ENCODE data around the gene CRMP1. TPM values are rescaled to one million over a fixed set of nuclear protein-coding genes. Genes with fewer than 3 reads are reported as not detected.
"Not testable (repeated sequence)": the region's sequence is repeated elsewhere in the genome, so short reads cannot be mapped to it uniquely, and the experiment has no call there.

The CRMP1 gene
- total RNA-seq, 3 donors from 2014 or later: 0.44 to 1.6 (median 1.3) TPM

DNA sequence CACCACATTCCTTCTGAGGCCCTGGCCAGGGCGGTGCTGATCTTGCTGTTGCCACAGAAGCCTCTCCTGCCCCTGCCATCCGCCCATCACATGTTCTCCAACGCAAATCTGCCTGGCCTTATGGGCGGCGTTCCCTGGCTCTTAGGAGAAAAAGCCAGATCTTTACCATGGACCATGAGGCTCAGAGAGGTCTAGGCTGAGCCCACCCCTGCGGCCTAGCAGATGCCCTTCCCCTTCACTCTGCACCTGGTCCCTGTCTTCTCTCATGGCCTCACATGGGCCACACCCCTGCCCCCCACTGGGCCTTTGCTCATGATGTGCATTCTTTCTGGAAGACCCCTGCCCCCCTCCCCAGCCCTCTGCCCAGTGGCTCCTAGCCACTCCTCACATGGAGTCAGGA, 78.5 kb downstream of the CRMP1 start:
- Histone ChIP-seq H3K4me1 (no peaks in the 10 kb centered on the region), H3K36me3 (peaks cover 12% of the 10 kb centered on the region), H3K9me3 (peaks cover 0 to 11% of the 10 kb centered on the region in 2 donors), H3K4me3 (no peak overlapping the region), H3K27me3 (no peaks in the 10 kb centered on the region), H3K27ac (no peak overlapping the region)
- TF ChIP-seq POLR2AphosphoS5 (IDR thresholded peaks at IDR 0.05) (no peak), POLR2A (IDR thresholded peaks at IDR 0.05) (no peak)
- TF ChIP-seq, protein P1, sequence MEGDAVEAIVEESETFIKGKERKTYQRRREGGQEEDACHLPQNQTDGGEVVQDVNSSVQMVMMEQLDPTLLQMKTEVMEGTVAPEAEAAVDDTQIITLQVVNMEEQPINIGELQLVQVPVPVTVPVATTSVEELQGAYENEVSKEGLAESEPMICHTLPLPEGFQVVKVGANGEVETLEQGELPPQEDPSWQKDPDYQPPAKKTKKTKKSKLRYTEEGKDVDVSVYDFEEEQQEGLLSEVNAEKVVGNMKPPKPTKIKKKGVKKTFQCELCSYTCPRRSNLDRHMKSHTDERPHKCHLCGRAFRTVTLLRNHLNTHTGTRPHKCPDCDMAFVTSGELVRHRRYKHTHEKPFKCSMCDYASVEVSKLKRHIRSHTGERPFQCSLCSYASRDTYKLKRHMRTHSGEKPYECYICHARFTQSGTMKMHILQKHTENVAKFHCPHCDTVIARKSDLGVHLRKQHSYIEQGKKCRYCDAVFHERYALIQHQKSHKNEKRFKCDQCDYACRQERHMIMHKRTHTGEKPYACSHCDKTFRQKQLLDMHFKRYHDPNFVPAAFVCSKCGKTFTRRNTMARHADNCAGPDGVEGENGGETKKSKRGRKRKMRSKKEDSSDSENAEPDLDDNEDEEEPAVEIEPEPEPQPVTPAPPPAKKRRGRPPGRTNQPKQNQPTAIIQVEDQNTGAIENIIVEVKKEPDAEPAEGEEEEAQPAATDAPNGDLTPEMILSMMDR (IDR thresholded peaks at IDR 0.05): no peak
- DNase-seq (ENCODE audit: low spot score in 2 of 2): peak in 1 of 2 donors; percentile 20
- intact Hi-C loops (cut with DNase I; ENCODE audit: low total_unique reads): no loop called here

DNA sequence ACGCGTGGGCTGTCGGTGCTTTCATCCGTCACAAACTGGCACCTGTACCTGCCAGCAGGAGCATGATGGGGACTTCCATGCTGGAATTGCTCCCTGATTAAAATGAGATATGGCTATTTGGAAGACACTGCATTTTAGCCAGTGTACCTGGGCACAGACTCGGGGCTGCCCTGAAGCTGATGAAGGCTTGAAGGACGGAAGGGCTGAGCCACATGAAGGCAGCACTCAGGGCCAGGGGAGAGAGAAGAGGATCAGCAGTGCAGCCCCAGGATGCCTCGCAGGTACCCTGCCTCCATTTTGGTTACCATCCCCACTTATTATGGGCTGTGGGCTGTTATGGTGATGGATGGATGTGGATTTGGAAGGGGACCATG, 79.0 kb downstream of the CRMP1 start:
- no peak overlapping the region for H3K4me3 ChIP-seq
- H3K9me3 ChIP-seq: peaks cover 0 to 12% of the 10 kb centered on the region in 2 donors
- intact Hi-C loops (cut with DNase I; ENCODE audit: low total_unique reads): no loop called here
- no peak for DNase-seq (ENCODE audit: low spot score in 2 of 2)
- TF ChIP-seq POLR2A (IDR thresholded peaks at IDR 0.05): no peak
- TF ChIP-seq, protein P1 (IDR thresholded peaks at IDR 0.05): no peak
- no peak for TF ChIP-seq POLR2AphosphoS5 (IDR thresholded peaks at IDR 0.05)
- peaks cover 12% of the 10 kb centered on the region for H3K36me3 ChIP-seq
- H3K27ac ChIP-seq: no peak overlapping the region
- no peaks in the 10 kb centered on the region for H3K27me3 ChIP-seq
- no peaks in the 10 kb centered on the region for H3K4me1 ChIP-seq

DNA sequence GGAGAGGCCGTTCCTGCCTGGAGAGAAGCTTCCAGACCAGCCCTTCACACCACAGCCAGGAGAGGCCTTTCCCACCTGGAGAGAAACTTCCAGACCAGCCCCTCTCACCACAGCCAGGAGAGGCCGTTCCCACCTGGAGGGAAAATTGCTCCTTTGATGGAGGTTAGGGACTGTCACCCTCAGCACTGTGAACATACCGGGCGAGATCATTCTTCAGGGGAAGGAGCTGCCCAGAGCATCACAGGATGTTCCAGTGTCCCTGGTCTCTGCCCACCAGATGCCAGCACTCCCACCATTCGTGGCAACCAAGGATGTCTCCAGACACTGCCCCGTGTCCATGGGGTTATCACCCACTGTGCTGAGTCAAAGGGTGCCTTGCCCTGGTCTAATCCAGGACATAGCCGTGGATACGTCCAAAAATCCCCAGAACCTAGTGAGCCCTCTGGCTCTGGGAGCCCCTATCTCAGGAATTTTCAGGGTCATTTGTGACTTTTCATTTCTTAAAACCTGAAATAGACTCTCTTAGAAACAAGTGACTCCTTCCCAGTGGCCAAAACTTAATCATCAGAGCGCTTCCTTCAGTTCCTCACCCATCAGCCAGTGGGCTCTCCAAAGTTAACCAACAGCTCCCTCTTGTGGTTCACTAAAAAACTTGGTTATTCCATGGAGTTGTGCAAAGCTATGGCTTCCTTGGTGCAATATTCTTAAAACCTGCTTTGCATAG, 80.2 kb downstream of the CRMP1 start:
- TF ChIP-seq, protein P1 (IDR thresholded peaks at IDR 0.05): peak; percentile 48 to 59 (median 58)
- no peak for TF ChIP-seq POLR2AphosphoS5 (IDR thresholded peaks at IDR 0.05)
- TF ChIP-seq POLR2A (IDR thresholded peaks at IDR 0.05): no peak
- Histone ChIP-seq H3K27ac (no peak overlapping the region), H3K9me3 (peaks cover 0 to 12% of the 10 kb centered on the region in 2 donors), H3K4me3 (no peak overlapping the region), H3K4me1 (no peaks in the 10 kb centered on the region), H3K36me3 (peaks cover 16% of the 10 kb centered on the region), H3K27me3 (no peaks in the 10 kb centered on the region)
- peak in 1 of 2 donors; percentile 35 for DNase-seq (ENCODE audit: low spot score in 2 of 2)
- intact Hi-C loops (cut with DNase I; ENCODE audit: low total_unique reads): no loop called here

DNA sequence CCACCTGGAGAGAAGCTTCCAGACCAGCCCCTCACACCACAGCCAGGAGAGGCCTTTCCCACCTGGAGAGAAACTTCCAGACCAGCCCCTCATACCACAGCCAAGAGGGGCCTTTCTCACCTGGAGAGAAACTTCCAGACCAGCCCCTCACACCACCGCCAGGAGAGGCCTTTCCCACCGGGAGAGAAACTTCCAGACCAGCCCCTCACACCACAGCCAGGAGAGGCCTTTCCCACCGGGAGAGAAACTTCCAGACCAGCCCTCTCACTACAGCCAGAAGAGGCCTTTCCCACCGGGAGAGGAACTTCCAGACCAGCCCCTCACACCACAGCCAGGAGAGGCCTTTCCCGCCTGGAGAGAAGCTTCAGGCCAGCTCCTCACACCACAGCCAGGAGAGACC, 80.8 kb downstream of the CRMP1 start:
- Histone ChIP-seq H3K36me3 (peaks cover 16% of the 10 kb centered on the region), H3K9me3 (peaks cover 0 to 12% of the 10 kb centered on the region in 2 donors)
- peak in 1 of 2 donors; percentile 27 for DNase-seq (ENCODE audit: low spot score in 2 of 2)
- H3K4me1 ChIP-seq; H3K27me3 ChIP-seq; intact Hi-C loops (cut with DNase I; ENCODE audit: low total_unique reads); H3K4me3 ChIP-seq; H3K27ac ChIP-seq: not testable (repeated sequence)

DNA sequence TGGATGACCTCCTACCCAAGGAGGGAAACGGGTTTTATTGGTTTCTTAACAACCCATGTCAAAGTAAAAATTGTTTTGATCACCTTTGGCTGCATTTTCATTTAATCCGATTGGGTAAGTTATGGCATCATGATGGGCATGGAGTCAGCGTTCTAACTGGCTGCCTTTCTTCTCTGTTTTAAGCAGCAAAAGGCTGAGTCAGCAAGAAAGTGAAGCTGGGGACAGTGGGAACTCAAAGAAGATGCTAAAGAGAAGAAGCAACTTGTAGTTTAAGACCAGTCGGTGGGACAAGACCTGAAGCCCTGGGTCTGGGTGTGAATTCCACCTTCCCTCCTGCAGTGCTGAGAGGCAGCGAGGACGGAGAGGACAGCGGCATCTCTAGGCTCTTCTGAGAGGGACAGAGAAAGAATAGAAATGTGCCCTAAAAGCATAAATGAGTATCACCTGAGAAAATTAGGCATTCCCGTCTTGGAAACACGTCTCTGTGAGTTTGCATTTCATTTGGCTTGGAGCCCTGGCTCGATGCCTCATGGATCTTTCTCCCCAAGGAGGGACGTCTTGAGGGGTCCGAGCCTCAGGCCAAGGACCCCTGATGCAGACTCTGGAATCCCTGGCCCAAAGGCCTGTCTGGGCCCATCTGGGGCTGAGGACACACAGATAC, 82.0 kb downstream of the CRMP1 start:
- Histone ChIP-seq H3K27ac (no peak overlapping the region), H3K4me3 (no peak overlapping the region), H3K4me1 (no peaks in the 10 kb centered on the region), H3K9me3 (peaks cover 0 to 12% of the 10 kb centered on the region in 2 donors), H3K27me3 (no peaks in the 10 kb centered on the region), H3K36me3 (peaks cover 16% of the 10 kb centered on the region)
- no peak for DNase-seq (ENCODE audit: low spot score in 2 of 2)
- intact Hi-C loops (cut with DNase I; ENCODE audit: low total_unique reads): no loop called here
- no peak for TF ChIP-seq POLR2A (IDR thresholded peaks at IDR 0.05)

DNA sequence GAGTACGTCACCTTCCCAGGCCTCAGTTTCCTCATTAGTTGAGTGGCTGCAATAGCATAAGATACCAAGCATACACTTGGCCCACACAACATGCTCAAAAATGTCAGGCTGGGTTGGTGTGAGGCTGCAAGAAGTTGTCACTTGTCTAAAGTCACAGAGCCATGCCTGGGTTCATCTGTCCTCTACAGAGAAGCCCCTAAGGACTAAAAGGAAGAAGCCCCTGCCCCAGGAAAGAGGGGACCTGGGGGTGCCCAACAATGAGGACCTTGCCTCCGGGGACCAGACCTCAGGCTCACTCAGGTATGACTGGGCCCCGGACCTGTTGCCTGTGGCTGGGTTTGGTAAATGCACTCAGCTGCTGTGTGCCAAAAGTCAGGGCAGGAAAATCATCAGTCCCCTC, 82.7 kb downstream of the CRMP1 start:
- no peaks in the 10 kb centered on the region for H3K27me3 ChIP-seq
- H3K4me1 ChIP-seq: no peaks in the 10 kb centered on the region
- H3K4me3 ChIP-seq: no peak overlapping the region
- intact Hi-C loops (cut with DNase I; ENCODE audit: low total_unique reads): no loop called here
- TF ChIP-seq POLR2AphosphoS5 (IDR thresholded peaks at IDR 0.05) (no peak), POLR2A (IDR thresholded peaks at IDR 0.05) (no peak)
- TF ChIP-seq, protein P1 (IDR thresholded peaks at IDR 0.05): no peak
- peaks cover 16% of the 10 kb centered on the region for H3K36me3 ChIP-seq
- H3K27ac ChIP-seq: no peak overlapping the region
- no peak for DNase-seq (ENCODE audit: low spot score in 2 of 2)
- peaks cover 0 to 12% of the 10 kb centered on the region in 2 donors for H3K9me3 ChIP-seq

Measured in breast epithelium (tissue), 4 donors.